Measurements from ENCODE around the gene TRPM2. TPM values are rescaled to one million over a fixed set of nuclear protein-coding genes. Genes with fewer than 3 reads are reported as not detected.

TRPM2 gene
- total and polyA plus RNA-seq, 2 experiments from 2014 or later, result not detected

DNA sequence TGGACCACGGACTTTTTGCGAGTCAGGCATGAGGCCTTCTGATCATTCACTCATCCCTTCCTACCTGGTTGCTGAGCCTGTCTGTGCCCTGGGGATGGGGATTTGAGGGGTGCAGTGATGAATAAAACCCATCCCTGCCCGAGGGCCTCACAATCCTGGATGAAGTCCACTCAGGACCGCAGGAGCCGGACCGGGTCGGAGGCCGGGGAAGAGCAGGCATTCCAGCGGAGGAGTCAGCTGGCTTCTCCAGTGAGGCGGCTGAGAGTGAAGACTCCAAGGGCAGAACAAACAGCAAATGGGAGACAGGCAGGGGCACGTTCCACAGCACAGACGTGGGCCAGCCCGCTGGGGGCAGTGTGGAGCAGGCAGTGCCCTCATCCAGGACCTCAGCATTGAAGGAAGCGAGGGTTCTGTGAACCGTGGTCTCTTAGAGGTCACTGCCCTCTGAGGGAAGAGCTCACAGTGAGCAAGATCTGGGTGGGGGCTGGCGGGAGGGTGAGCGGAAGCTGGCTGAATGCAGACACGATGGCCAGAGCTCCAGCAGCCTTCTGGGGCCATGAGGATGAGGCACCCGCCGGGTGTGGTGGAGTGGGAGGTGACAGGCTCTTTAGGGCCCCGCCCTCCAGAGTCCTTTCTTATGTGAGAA, 91.0 kb downstream of the TRPM2 start:
- no peak overlapping the region for H3K27ac ChIP-seq
- H3K27me3 ChIP-seq, result no peaks in the 10 kb centered on the region
- no peaks in the 10 kb centered on the region for H3K9me3 ChIP-seq (ENCODE audit: low read depth)
- DNase-seq (ENCODE audit: low read depth in 1 of 2, low spot score in 1 of 2), result no peak
- peaks cover 15% of the 10 kb centered on the region for H3K4me1 ChIP-seq (ENCODE audit: low read depth)
- H3K4me3 ChIP-seq, result no peak overlapping the region
- H3K36me3 ChIP-seq, result no peaks in the 10 kb centered on the region
- TF ChIP-seq, protein P1, sequence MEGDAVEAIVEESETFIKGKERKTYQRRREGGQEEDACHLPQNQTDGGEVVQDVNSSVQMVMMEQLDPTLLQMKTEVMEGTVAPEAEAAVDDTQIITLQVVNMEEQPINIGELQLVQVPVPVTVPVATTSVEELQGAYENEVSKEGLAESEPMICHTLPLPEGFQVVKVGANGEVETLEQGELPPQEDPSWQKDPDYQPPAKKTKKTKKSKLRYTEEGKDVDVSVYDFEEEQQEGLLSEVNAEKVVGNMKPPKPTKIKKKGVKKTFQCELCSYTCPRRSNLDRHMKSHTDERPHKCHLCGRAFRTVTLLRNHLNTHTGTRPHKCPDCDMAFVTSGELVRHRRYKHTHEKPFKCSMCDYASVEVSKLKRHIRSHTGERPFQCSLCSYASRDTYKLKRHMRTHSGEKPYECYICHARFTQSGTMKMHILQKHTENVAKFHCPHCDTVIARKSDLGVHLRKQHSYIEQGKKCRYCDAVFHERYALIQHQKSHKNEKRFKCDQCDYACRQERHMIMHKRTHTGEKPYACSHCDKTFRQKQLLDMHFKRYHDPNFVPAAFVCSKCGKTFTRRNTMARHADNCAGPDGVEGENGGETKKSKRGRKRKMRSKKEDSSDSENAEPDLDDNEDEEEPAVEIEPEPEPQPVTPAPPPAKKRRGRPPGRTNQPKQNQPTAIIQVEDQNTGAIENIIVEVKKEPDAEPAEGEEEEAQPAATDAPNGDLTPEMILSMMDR (IDR thresholded peaks at IDR 0.05; ENCODE audit: low read depth, low read length), result no peak

DNA sequence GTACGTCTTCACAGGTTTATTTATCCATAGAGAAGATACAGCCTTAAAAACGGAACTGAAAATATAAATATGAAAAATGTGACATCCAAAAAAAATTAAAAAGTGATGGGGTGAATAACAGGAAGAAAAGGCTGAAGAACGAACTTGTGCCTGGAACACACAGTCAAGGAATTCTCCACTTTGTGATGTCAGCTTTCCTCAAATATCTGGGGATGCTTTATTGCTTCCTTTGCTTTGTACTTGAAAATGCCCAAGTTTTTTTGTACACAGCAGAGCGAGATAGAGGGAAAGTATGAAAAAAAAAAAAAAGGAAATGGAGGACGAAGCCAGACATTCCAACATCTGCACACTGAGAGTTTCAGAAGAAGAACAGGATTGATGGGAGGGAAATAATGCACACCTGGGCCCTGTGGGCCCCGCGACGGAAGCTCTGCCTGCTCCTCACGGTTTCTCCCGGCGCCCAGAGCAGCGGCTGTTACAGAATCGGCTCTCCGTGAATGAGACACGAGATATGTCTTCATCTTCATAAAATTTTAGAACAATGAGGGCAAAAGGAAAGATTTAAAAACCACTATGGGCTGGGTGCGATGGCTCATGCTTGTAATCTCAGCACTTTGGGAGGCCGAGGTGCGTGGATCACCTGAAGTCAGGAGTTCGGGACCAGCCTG, 91.9 kb downstream of the TRPM2 start:
- no peaks in the 10 kb centered on the region for H3K27me3 ChIP-seq
- H3K4me1 ChIP-seq (ENCODE audit: low read depth), result peaks cover 15% of the 10 kb centered on the region
- TF ChIP-seq, protein P1 (IDR thresholded peaks at IDR 0.05; ENCODE audit: low read depth, low read length), result no peak
- H3K9me3 ChIP-seq (ENCODE audit: low read depth), result no peaks in the 10 kb centered on the region
- no peak for DNase-seq (ENCODE audit: low read depth in 1 of 2, low spot score in 1 of 2)
- H3K27ac ChIP-seq, result no peak overlapping the region
- no peaks in the 10 kb centered on the region for H3K36me3 ChIP-seq
- H3K4me3 ChIP-seq, result no peak overlapping the region

DNA sequence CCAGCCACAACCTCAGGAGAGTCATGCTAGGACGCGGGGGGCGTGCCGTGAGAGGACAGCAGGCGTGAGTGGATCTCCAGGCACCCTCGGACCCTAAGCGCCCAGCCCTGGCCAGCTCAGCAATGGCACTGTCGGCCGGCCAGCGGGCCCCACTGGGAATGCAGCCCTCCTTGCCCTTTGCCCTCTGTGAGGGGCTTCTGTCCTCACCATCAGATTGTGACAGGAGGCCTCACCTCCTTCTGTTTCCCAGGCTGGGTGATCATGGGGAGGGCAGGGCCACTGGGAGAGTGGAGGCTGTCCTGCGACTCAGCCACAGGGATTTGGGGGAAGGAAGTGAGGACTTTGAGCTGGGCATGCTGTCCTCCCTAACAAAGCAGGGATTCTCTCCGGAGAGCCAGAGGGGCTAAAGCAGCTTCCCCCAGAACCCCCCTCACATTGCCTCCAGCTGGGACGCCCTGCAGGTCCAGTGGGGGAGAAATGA, 95.3 kb downstream of the TRPM2 start:
- no peaks in the 10 kb centered on the region for H3K9me3 ChIP-seq (ENCODE audit: low read depth)
- H3K4me1 ChIP-seq (ENCODE audit: low read depth), result peaks cover 15% of the 10 kb centered on the region
- H3K36me3 ChIP-seq, result no peaks in the 10 kb centered on the region
- peak overlapping the region; percentile 70 for H3K27ac ChIP-seq
- H3K4me3 ChIP-seq, result no peak overlapping the region
- DNase-seq (ENCODE audit: low read depth in 1 of 2, low spot score in 1 of 2), result peak in 1 of 2 donors; percentile 61
- TF ChIP-seq, protein P1 (IDR thresholded peaks at IDR 0.05; ENCODE audit: low read depth, low read length), result no peak
- no peaks in the 10 kb centered on the region for H3K27me3 ChIP-seq

DNA sequence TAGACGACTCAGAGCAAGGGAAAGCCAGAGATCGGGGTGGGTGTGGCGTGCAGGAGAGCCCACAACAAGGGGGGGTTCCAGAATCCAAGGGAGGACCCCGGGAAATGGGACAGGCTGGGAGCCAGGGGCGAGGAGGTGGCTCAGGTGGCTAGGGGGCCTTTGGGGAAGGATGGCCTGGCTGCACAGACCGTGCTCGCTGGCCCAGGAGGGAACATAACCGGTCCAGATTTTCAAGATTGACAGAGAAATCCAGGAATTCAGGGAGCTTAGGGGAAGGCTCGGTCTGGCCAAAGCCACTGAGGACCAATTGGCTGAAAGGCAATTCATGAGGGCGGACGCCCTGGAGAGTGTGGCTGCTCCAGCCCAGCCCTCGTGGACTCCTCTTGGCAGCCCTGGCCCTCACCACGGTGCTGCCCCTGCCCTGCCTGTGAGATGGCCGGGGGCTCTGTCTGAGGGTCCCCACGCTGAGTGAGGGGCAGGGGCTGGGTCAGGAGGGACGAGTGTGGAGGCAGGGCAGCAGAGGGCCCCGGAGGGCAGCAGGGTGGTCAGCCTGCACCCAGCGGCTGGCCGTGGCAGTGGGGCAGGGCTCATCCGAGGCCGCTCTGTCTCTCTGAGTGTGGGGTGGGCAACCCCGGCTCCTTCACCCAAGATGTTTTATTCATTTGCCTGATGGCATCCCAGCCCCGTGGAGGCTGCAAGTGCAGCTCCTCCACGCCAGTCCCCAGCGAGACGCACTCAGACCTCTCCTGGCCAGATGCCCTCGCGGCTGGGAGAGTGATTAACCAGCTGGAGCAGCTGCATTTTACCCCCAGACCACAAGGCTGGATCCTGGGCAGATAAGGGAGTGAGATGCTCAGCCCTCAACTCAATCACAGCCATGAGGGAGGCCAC, 96.3 kb downstream of the TRPM2 start:
- Histone ChIP-seq H3K27me3 (no peaks in the 10 kb centered on the region), H3K27ac (peak overlapping the region; percentile 70), H3K9me3 (ENCODE audit: low read depth) (no peaks in the 10 kb centered on the region), H3K36me3 (no peaks in the 10 kb centered on the region), H3K4me3 (no peak overlapping the region), H3K4me1 (ENCODE audit: low read depth) (peaks cover 15% of the 10 kb centered on the region)
- TF ChIP-seq, protein P1 (IDR thresholded peaks at IDR 0.05; ENCODE audit: low read depth, low read length), result no peak
- DNase-seq (ENCODE audit: low read depth in 1 of 2, low spot score in 1 of 2), result no peak

GRCh38 chr21:44450402-44450801, 97.0 kb downstream of the TRPM2 start:
- Histone ChIP-seq H3K36me3 (no peaks in the 10 kb centered on the region), H3K4me1 (ENCODE audit: low read depth) (peaks cover 15% of the 10 kb centered on the region), H3K4me3 (no peak overlapping the region), H3K27me3 (no peaks in the 10 kb centered on the region), H3K27ac (no peak overlapping the region), H3K9me3 (ENCODE audit: low read depth) (no peaks in the 10 kb centered on the region)
- TF ChIP-seq, protein P1 (IDR thresholded peaks at IDR 0.05; ENCODE audit: low read depth, low read length), result no peak
- no peak for DNase-seq (ENCODE audit: low read depth in 1 of 2, low spot score in 1 of 2)
